Measurements from ENCODE around the gene DZIP1L. TPM values are rescaled to one million over a fixed set of nuclear protein-coding genes. Genes with fewer than 3 reads are reported as not detected.

DZIP1L gene
- total RNA-seq, 4 donors from 2014 or later, result 10.3 to 15.8 (median 12.6) TPM

GRCh38 chr3:138135833-138136194 is 20.4 kb upstream of the DZIP1L start:
- 75% methylated on average over 2 of the region's 2 CpGs for WGBS
- Histone ChIP-seq H3K27ac (replicated peaks in 1 of 4) (no peak overlapping the region), H3K4me3 (no peak overlapping the region), H3K27me3 (no peaks in the 10 kb centered on the region), H3K36me3 (no peaks in the 10 kb centered on the region), H3K4me1 (no peaks in the 10 kb centered on the region), H3K9me3 (no peaks in the 10 kb centered on the region)
- no peak for DNase-seq (ENCODE audit: extremely low spot score)
- intact Hi-C loops (cut with DNase I), result no loop called here
- TF ChIP-seq CTCF (IDR thresholded peaks at IDR 0.05), result no peak
- TF ChIP-seq POLR2AphosphoS5 (IDR thresholded peaks at IDR 0.05), result no peak
- TF ChIP-seq POLR2A (IDR thresholded peaks at IDR 0.05; ENCODE audit: low read depth), result no peak
- no peak for TF ChIP-seq EP300 (IDR thresholded peaks at IDR 0.05)

GRCh38 chr3:138135146-138135832 is 19.9 kb upstream of the DZIP1L start:
- intact Hi-C loops (cut with DNase I), result no loop called here
- TF ChIP-seq POLR2AphosphoS5 (IDR thresholded peaks at IDR 0.05) (no peak), CTCF (IDR thresholded peaks at IDR 0.05) (no peak), POLR2A (IDR thresholded peaks at IDR 0.05; ENCODE audit: low read depth) (no peak), EP300 (IDR thresholded peaks at IDR 0.05) (no peak)
- Histone ChIP-seq H3K27ac (replicated peaks in 1 of 4) (no peak overlapping the region), H3K36me3 (no peaks in the 10 kb centered on the region), H3K4me1 (no peaks in the 10 kb centered on the region), H3K4me3 (no peak overlapping the region), H3K9me3 (no peaks in the 10 kb centered on the region), H3K27me3 (no peaks in the 10 kb centered on the region)
- WGBS, result 81% methylated on average over 3 of the region's 3 CpGs
- no peak for DNase-seq (ENCODE audit: extremely low spot score)

GRCh38 chr3:138132239-138132638 is 16.8 kb upstream of the DZIP1L start, which contains the start of gene A4GNT:
A4GNT (minus strand) TSS chr3:138132390; CDS start chr3:138131256, 1,134 bp downstream.
- Histone ChIP-seq H3K4me3 (no peak within 1 kb of the TSS), H3K4me1 (no peaks in the 10 kb centered on the region), H3K27me3 (no peaks in the 10 kb centered on the region), H3K9me3 (no peaks in the 10 kb centered on the region), H3K36me3 (no peaks in the 10 kb centered on the region), H3K27ac (replicated peaks in 1 of 4) (no peak within 1 kb of the TSS)
- intact Hi-C loops (cut with DNase I), result no loop called here
- WGBS, result 87% methylated on average over 1 of the region's 1 CpG
- DNase-seq (ENCODE audit: extremely low spot score), result no peak
- TF ChIP-seq POLR2AphosphoS5 (IDR thresholded peaks at IDR 0.05), result no peak
- no peak for TF ChIP-seq EP300 (IDR thresholded peaks at IDR 0.05)
- no peak for TF ChIP-seq CTCF (IDR thresholded peaks at IDR 0.05)
- no peak for TF ChIP-seq POLR2A (IDR thresholded peaks at IDR 0.05; ENCODE audit: low read depth)

- Histone ChIP-seq H3K27ac (replicated peaks in 1 of 4) (no peak overlapping the region), H3K9me3 (no peaks in the 10 kb centered on the region), H3K27me3 (no peaks in the 10 kb centered on the region), H3K4me1 (peaks cover 0 to 15% (median 0%) of the 10 kb centered on the region in 4 donors), H3K36me3 (no peaks in the 10 kb centered on the region), H3K4me3 (no peak overlapping the region)
- intact Hi-C loops (cut with DNase I), result no loop called here
- TF ChIP-seq CTCF (IDR thresholded peaks at IDR 0.05) (no peak), POLR2AphosphoS5 (IDR thresholded peaks at IDR 0.05) (no peak), POLR2A (IDR thresholded peaks at IDR 0.05; ENCODE audit: low read depth) (no peak), EP300 (IDR thresholded peaks at IDR 0.05) (no peak)
- WGBS, result 95% methylated on average over 1 of the region's 1 CpG
- DNase-seq (ENCODE audit: extremely low spot score), result peak; percentile 45
These were observed 12.4 kb upstream of the DZIP1L start for GRCh38 chr3:138127636-138128365.
